H1 (cell line): ENCODE results near the gene TCL1A. TPM values are rescaled to one million over a fixed set of nuclear protein-coding genes. Genes with fewer than 3 reads are reported as not detected.

Experiments
- BACH1 ChIP-seq: IDR thresholded peaks from 2 replicates; pipeline ENCODE4 v1.6.1; 2012; ENCODE audit warnings: low read length, improper control_type of control experiment
- CHD1 ChIP-seq: IDR thresholded peaks from 2 replicates; pipeline ENCODE4 v1.6.1; 2012; ENCODE audit warnings: low read depth, low read length, improper control_type of control experiment
- CREB1 ChIP-seq: IDR thresholded peaks from 2 replicates; pipeline ENCODE4 v1.6.1; 2012; ENCODE audit warnings: inconsistent platforms
- GTF2F1 ChIP-seq: IDR thresholded peaks from 2 replicates; pipeline ENCODE4 v1.6.1; 2012; ENCODE audit warnings: low read depth, low read length, improper control_type of control experiment, borderline replicate concordance
- RXRA ChIP-seq: IDR thresholded peaks from 2 replicates; pipeline ENCODE4 v1.6.1; 2011; ENCODE audit warnings: low read depth, mild to moderate bottlenecking, low read length, moderate library complexity; ENCODE audit not compliant: insufficient read depth
- SP2 ChIP-seq: IDR thresholded peaks from 2 replicates; pipeline ENCODE4 v1.6.1; 2012; ENCODE audit warnings: mild to moderate bottlenecking, low read length, inconsistent platforms
- SP4 ChIP-seq: IDR thresholded peaks from 2 replicates; pipeline ENCODE4 v1.6.1; 2012; ENCODE audit warnings: low read length, inconsistent platforms
- polyA plus RNA-seq, 7 experiments: library from polyadenylated mRNA; depleted of rRNA in 3 of 7; stranded (reverse) in 5 of 7; unstranded in 2 of 7; fragments of >200 nt in 5 of 7; fragments of 200-250 nt in 2 of 7; gene quantifications; 1 replicate in 5 of 7; 2 replicates in 1 of 7; 4 replicates in 1 of 7; pipeline versions ENCODE4 v1.2.1 to v1.2.3, GENCODE V29; 2011 to 2013; ENCODE audit warnings: missing spikeins in 2 of 7, mixed read lengths in 2 of 7
- total RNA-seq: library from RNA; stranded (reverse); fragmentation: NEBNext Ultra II Directional; extraction: Animal tissue kit (Norgen Biotek cat#: 25700); gene quantifications from 2 replicates; pipeline ENCODE4 v1.2.1, GENCODE V29; 2021
- TF ChIP-seq, protein P1 (sequence below): fragments of 300-600 bp; sonication (generic); IDR thresholded peaks from 2 replicates; pipeline ENCODE4 v1.7.1; 2012; ENCODE audit warnings: low read length, moderate library complexity, mild to moderate bottlenecking, inconsistent platforms; ENCODE audit not compliant: insufficient replicate concordance
- TF ChIP-seq, protein P2 (sequence below): IDR thresholded peaks from 2 replicates; pipeline ENCODE4 v1.6.1; 2012; ENCODE audit warnings: low read length, inconsistent platforms

The TCL1A gene
- total and polyA plus RNA-seq, 2 of the 8 experiments (the other 6 are each of a cell fraction or from before 2014, with no cell fraction given): 0.35 to 7.6 TPM

DNA sequence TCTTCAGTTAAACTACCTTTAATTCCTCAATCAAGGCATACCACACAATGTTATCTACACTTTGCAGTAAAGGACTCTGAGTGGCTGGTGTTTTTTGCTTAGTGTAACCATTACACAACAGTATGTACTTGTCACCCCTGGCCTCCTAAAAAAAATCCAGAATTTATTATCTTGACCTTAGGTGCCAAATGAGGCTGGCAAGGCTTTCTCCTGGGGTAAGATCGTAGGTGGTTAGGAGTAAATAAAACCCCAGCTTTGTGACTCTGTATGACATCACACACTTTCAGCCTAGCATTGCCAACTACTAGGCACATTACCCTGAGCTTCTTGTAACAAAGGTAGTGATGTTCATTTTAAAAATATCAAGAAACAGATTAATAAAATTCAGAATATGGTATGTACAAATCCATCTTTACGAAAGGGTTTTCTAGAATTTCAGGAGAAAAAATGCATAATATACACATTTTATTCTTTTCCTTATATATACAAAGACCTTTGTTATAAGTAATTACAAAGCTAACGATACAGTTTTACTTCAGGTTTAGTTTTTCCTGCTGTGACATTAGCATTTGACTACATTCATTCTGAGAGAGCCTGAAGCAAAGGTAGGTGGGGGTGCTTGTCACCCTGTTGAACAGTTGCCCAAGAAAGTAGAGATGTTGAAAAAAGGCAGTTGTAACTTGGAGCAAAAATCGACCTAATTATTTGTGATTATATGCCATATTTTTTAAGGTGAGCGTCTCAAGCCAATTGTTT is 13.5 kb downstream of the TCL1A start (continued):
- TF ChIP-seq, protein P1, sequence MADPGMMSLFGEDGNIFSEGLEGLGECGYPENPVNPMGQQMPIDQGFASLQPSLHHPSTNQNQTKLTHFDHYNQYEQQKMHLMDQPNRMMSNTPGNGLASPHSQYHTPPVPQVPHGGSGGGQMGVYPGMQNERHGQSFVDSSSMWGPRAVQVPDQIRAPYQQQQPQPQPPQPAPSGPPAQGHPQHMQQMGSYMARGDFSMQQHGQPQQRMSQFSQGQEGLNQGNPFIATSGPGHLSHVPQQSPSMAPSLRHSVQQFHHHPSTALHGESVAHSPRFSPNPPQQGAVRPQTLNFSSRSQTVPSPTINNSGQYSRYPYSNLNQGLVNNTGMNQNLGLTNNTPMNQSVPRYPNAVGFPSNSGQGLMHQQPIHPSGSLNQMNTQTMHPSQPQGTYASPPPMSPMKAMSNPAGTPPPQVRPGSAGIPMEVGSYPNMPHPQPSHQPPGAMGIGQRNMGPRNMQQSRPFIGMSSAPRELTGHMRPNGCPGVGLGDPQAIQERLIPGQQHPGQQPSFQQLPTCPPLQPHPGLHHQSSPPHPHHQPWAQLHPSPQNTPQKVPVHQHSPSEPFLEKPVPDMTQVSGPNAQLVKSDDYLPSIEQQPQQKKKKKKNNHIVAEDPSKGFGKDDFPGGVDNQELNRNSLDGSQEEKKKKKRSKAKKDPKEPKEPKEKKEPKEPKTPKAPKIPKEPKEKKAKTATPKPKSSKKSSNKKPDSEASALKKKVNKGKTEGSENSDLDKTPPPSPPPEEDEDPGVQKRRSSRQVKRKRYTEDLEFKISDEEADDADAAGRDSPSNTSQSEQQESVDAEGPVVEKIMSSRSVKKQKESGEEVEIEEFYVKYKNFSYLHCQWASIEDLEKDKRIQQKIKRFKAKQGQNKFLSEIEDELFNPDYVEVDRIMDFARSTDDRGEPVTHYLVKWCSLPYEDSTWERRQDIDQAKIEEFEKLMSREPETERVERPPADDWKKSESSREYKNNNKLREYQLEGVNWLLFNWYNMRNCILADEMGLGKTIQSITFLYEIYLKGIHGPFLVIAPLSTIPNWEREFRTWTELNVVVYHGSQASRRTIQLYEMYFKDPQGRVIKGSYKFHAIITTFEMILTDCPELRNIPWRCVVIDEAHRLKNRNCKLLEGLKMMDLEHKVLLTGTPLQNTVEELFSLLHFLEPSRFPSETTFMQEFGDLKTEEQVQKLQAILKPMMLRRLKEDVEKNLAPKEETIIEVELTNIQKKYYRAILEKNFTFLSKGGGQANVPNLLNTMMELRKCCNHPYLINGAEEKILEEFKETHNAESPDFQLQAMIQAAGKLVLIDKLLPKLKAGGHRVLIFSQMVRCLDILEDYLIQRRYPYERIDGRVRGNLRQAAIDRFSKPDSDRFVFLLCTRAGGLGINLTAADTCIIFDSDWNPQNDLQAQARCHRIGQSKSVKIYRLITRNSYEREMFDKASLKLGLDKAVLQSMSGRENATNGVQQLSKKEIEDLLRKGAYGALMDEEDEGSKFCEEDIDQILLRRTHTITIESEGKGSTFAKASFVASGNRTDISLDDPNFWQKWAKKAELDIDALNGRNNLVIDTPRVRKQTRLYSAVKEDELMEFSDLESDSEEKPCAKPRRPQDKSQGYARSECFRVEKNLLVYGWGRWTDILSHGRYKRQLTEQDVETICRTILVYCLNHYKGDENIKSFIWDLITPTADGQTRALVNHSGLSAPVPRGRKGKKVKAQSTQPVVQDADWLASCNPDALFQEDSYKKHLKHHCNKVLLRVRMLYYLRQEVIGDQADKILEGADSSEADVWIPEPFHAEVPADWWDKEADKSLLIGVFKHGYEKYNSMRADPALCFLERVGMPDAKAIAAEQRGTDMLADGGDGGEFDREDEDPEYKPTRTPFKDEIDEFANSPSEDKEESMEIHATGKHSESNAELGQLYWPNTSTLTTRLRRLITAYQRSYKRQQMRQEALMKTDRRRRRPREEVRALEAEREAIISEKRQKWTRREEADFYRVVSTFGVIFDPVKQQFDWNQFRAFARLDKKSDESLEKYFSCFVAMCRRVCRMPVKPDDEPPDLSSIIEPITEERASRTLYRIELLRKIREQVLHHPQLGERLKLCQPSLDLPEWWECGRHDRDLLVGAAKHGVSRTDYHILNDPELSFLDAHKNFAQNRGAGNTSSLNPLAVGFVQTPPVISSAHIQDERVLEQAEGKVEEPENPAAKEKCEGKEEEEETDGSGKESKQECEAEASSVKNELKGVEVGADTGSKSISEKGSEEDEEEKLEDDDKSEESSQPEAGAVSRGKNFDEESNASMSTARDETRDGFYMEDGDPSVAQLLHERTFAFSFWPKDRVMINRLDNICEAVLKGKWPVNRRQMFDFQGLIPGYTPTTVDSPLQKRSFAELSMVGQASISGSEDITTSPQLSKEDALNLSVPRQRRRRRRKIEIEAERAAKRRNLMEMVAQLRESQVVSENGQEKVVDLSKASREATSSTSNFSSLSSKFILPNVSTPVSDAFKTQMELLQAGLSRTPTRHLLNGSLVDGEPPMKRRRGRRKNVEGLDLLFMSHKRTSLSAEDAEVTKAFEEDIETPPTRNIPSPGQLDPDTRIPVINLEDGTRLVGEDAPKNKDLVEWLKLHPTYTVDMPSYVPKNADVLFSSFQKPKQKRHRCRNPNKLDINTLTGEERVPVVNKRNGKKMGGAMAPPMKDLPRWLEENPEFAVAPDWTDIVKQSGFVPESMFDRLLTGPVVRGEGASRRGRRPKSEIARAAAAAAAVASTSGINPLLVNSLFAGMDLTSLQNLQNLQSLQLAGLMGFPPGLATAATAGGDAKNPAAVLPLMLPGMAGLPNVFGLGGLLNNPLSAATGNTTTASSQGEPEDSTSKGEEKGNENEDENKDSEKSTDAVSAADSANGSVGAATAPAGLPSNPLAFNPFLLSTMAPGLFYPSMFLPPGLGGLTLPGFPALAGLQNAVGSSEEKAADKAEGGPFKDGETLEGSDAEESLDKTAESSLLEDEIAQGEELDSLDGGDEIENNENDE: peak; percentile 92
- TF ChIP-seq, protein P2, sequence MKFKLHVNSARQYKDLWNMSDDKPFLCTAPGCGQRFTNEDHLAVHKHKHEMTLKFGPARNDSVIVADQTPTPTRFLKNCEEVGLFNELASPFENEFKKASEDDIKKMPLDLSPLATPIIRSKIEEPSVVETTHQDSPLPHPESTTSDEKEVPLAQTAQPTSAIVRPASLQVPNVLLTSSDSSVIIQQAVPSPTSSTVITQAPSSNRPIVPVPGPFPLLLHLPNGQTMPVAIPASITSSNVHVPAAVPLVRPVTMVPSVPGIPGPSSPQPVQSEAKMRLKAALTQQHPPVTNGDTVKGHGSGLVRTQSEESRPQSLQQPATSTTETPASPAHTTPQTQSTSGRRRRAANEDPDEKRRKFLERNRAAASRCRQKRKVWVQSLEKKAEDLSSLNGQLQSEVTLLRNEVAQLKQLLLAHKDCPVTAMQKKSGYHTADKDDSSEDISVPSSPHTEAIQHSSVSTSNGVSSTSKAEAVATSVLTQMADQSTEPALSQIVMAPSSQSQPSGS: 0 out of 2 replicates have a peak, but pooled peaks have one; percentile 61
- TF ChIP-seq RXRA (no peak), SP2 (no peak), BACH1 (no peak), CHD1 (no peak), SP4 (no peak), CREB1 (0 out of 2 replicates have a peak, but pooled peaks have one; percentile 36), GTF2F1 (no peak)
